HG02938 (cell line): ENCODE data around the gene STARD9.
"Not testable (repeated sequence)": the region's sequence is repeated elsewhere in the genome, so short reads cannot be mapped to it uniquely, and the experiment has no call there.

ENCODE experiments used
- ATAC-seq: cut with Tn5 transposase; IDR thresholded peaks from one replicate; pipeline ENCODE4 v1.9.1; 2021; ENCODE audit warnings: mild to moderate bottlenecking, moderate library complexity; ENCODE audit not compliant: unreplicated experiment

The STARD9 gene

GRCh38 chr15:42621996-42622925 is 46.9 kb downstream of the STARD9 start:
- no peak for ATAC-seq

GRCh38 chr15:42623951-42624350 is 48.5 kb downstream of the STARD9 start:
- no peak for ATAC-seq

GRCh38 chr15:42627485-42627884 is 52.1 kb downstream of the STARD9 start:
- no peak for ATAC-seq

GRCh38 chr15:42628761-42629160 is 53.4 kb downstream of the STARD9 start:
- no peak for ATAC-seq

- ATAC-seq = no peak
These were observed 56.8 kb downstream of the STARD9 start for GRCh38 chr15:42632105-42632675.

GRCh38 chr15:42640109-42640508 is 64.7 kb downstream of the STARD9 start:
- ATAC-seq = no peak

- ATAC-seq = peak; percentile 75
These were observed 75.0 kb downstream of the STARD9 start for GRCh38 chr15:42650208-42651066.

- ATAC-seq = no peak
These were observed 90.4 kb downstream of the STARD9 start for GRCh38 chr15:42665827-42666226.

GRCh38 chr15:42667855-42668254 is 92.4 kb downstream of the STARD9 start:
- no peak for ATAC-seq

- no peak for ATAC-seq
These were observed 95.0 kb downstream of the STARD9 start for GRCh38 chr15:42670451-42670850.

GRCh38 chr15:42672444-42672843 is 97.0 kb downstream of the STARD9 start:
- ATAC-seq = no peak

- ATAC-seq = no peak
These were observed 99.1 kb downstream of the STARD9 start for GRCh38 chr15:42674472-42674871.

GRCh38 chr15:42675021-42675420 is 99.6 kb downstream of the STARD9 start:
- ATAC-seq = no peak

GRCh38 chr15:42679285-42680141 is 104.1 kb downstream of the STARD9 start:
- ATAC-seq = no peak

GRCh38 chr15:42680142-42680482 is 104.7 kb downstream of the STARD9 start:
- not testable (repeated sequence) for ATAC-seq

GRCh38 chr15:42681119-42681518 is 105.7 kb downstream of the STARD9 start:
- no peak for ATAC-seq

GRCh38 chr15:42686281-42686680 is 110.9 kb downstream of the STARD9 start:
- no peak for ATAC-seq

GRCh38 chr15:42687740-42688139 is 112.3 kb downstream of the STARD9 start:
- ATAC-seq = no peak

GRCh38 chr15:42688301-42688700 is 112.9 kb downstream of the STARD9 start:
- no peak for ATAC-seq

GRCh38 chr15:42691308-42691707 is 115.9 kb downstream of the STARD9 start:
- ATAC-seq = no peak

- no peak for ATAC-seq
These were observed 116.4 kb downstream of the STARD9 start for GRCh38 chr15:42691770-42692169.
